K562 (cell line): Measurements from ENCODE around the gene NPEPPS. TPM values are rescaled to one million over a fixed set of nuclear protein-coding genes. Genes with fewer than 3 reads are reported as not detected.

ENCODE experiments used
- ATAC-seq: fragments of 200-7000 bp; cut with Tn5 transposase; 3 replicates; pipeline ENCODE4 v1.9.1; 2020; ENCODE audit warnings: moderate library complexity
- BruUV-seq: library from RNA; stranded (reverse); fragments of 400-500 nt; replicated peaks from 2 replicates; lab custom pipeline; 2021; lab: Mats Ljungman, UMichigan
- CTCF ChIA-PET: fragments of 300-600 bp; formaldehyde crosslinking; extraction: SDS; loops from one replicate; lab custom pipeline; 2021; ENCODE audit warnings: low intra/inter-chr PET ratio; lab: Yijun Ruan, JAX
- POLR2A ChIA-PET: fragments of 300-600, 350-650 bp; sonication (Branson Sonifier 250); formaldehyde crosslinking; extraction: SDS; loops from one replicate; lab custom pipeline; 2021; ENCODE audit warnings: antibody characterized with exemption, inconsistent platforms; lab: Yijun Ruan, JAX
- DNase-seq, 4 experiments: peaks; one replicate each; pipeline versions ENCODE4 v3.0.0 to v3.0.0-alpha.2; 2011 to 2018; ENCODE audit warnings: low spot score in 3 of 4, mixed read lengths in 3 of 4; ENCODE audit errors: extremely low read depth in 1 of 4
- FAIRE-seq: peaks from 2 replicates; lab custom pipeline; 2011; peaks lifted over from hg19 to GRCh38; lab: Jason Lieb, UNC
- H2AFZ ChIP-seq: 2 replicates; pipeline ENCODE4 v1.6.0; 2011; ENCODE audit warnings: low read depth, low read length, control low read depth, inconsistent platforms
- H3K27ac ChIP-seq: fragments of 200-600 bp; 3 replicates; pipeline ENCODE4 v1.8.0; 2011; ENCODE audit warnings: low read depth, mild to moderate bottlenecking, control low read depth, inconsistent platforms, low read length, moderate library complexity, mixed read lengths; ENCODE audit errors: extremely low read depth
- H3K27me3 ChIP-seq, 2 experiments: fragments of 300-600 bp in 1 of 2; 2 replicates in 1 of 2; 3 replicates in 1 of 2; pipeline versions ENCODE4 v1.6.0 to v1.8.0; 2011; ENCODE audit warnings: inconsistent platforms in 2 of 2, low read length in 2 of 2, mild to moderate bottlenecking in 1 of 2, mixed read lengths in 1 of 2, moderate library complexity in 1 of 2; ENCODE audit not compliant: control insufficient read depth in 2 of 2, insufficient read depth in 2 of 2
- H3K36me3 ChIP-seq: fragments of 300-600 bp; 3 replicates; pipeline ENCODE4 v1.8.0; 2011; ENCODE audit warnings: mild to moderate bottlenecking, low read length, inconsistent platforms; ENCODE audit not compliant: control insufficient read depth, insufficient read depth
- H3K4me1 ChIP-seq, 2 experiments: fragments of 200-600 bp in 1 of 2; replicated peaks in 1 of 2; 2 replicates in 1 of 2; 3 replicates in 1 of 2; pipeline versions ENCODE4 v1.5.1 to v1.8.0; 2011; ENCODE audit warnings: inconsistent platforms in 2 of 2, low read length in 2 of 2, mild to moderate bottlenecking in 1 of 2, mixed read lengths in 1 of 2, moderate library complexity in 1 of 2; ENCODE audit not compliant: control insufficient read depth in 2 of 2, insufficient read depth in 2 of 2
- H3K4me2 ChIP-seq: 2 replicates; pipeline ENCODE4 v1.6.1; 2011; ENCODE audit warnings: low read length, control low read depth, inconsistent platforms, mixed read lengths; ENCODE audit not compliant: insufficient read depth
- H3K4me3 ChIP-seq: fragments of 200-600 bp; sonication (generic), shearing (Covaris generic); 2 replicates; pipeline ENCODE4 v1.5.1; 2016; ENCODE audit warnings: control low read depth, inconsistent platforms
- H3K79me2 ChIP-seq: fragments of 200-600 bp; 3 replicates; pipeline ENCODE4 v1.8.0; 2011; ENCODE audit warnings: low read length, inconsistent platforms; ENCODE audit not compliant: control insufficient read depth, insufficient read depth
- H3K9ac ChIP-seq, 2 experiments: 2 replicates each; pipeline versions ENCODE4 v1.6.0 to v1.6.1; 2011; ENCODE audit warnings: low read depth in 2 of 2, low read length in 2 of 2, control low read depth in 1 of 2, inconsistent platforms in 1 of 2, mild to moderate bottlenecking in 1 of 2, mixed read lengths in 1 of 2; ENCODE audit not compliant: insufficient read depth in 1 of 2
- H3K9me1 ChIP-seq: one replicate; pipeline ENCODE4 v1.6.0; 2011; ENCODE audit warnings: inconsistent platforms, mild to moderate bottlenecking, low read length, moderate library complexity; ENCODE audit not compliant: control insufficient read depth, insufficient read depth
- H3K9me3 ChIP-seq: replicated peaks from 2 replicates; pipeline ENCODE4 v1.5.1; 2011; ENCODE audit warnings: low read depth, low read length, inconsistent platforms; ENCODE audit not compliant: control insufficient read depth, insufficient read depth
- H4K20me1 ChIP-seq: replicated peaks from 2 replicates; pipeline ENCODE4 v1.6.1; 2011; ENCODE audit warnings: low read length, inconsistent platforms, mixed read lengths; ENCODE audit not compliant: control insufficient read depth, insufficient read depth
- CEBPB ChIP-seq: fragments of 450-650 bp; IDR thresholded peaks from 2 replicates; pipeline ENCODE4 v1.6.1; 2016; ENCODE audit warnings: missing genetic modification characterization, missing compliant biosample characterization
- CTBP1 ChIP-seq: fragments of 450-650 bp; IDR thresholded peaks from 2 replicates; pipeline ENCODE4 v1.6.1; 2016; ENCODE audit warnings: borderline replicate concordance
- EP400 ChIP-seq: fragments of 450-650 bp; IDR thresholded peaks from 2 replicates; pipeline ENCODE4 v1.6.1; 2017; ENCODE audit warnings: antibody characterized with exemption, mild to moderate bottlenecking, moderate library complexity
- GTF3C2 ChIP-seq: IDR thresholded peaks from 3 replicates; pipeline ENCODE4 v1.6.1; 2011; ENCODE audit warnings: borderline replicate concordance, mild to moderate bottlenecking, moderate library complexity; ENCODE audit not compliant: insufficient read length; ENCODE audit errors: extremely low read depth
- JUNB ChIP-seq: fragments of 450-650 bp; formaldehyde crosslinking; conservative IDR thresholded peaks from 2 replicates; pipeline ENCODE4 v1.4.0; 2020; ENCODE audit warnings: mild to moderate bottlenecking
- MAFG ChIP-seq: fragments of 450-650 bp; conservative IDR thresholded peaks from 2 replicates; pipeline ENCODE4 v1.6.1; 2016; ENCODE audit warnings: missing genetic modification characterization, missing compliant biosample characterization
- MCM7 ChIP-seq, 2 experiments: fragments of 450-650 bp; IDR thresholded peaks; 2 replicates each; pipeline ENCODE4 v1.6.1; 2016 to 2018
- MITF ChIP-seq: IDR thresholded peaks from 2 replicates; pipeline ENCODE4 v1.6.1; 2014; ENCODE audit warnings: antibody characterized with exemption
- MTA3 ChIP-seq: fragments of 450-650 bp; formaldehyde crosslinking; IDR thresholded peaks from 2 replicates; pipeline ENCODE4 v1.6.1; 2017; ENCODE audit warnings: mild to moderate bottlenecking, borderline replicate concordance
- MXD1 ChIP-seq: fragments of 250-450 bp; sonication (Bioruptor Pico); IDR thresholded peaks from 2 replicates; pipeline ENCODE4 v1.8.0; 2021; ENCODE audit warnings: borderline replicate concordance, mild to moderate bottlenecking, moderate library complexity; ENCODE audit not compliant: poor library complexity, severe bottlenecking
- NFIC ChIP-seq: fragments of 450-650 bp; IDR thresholded peaks from 2 replicates; pipeline ENCODE4 v1.6.1; 2017; ENCODE audit warnings: mild to moderate bottlenecking, inconsistent platforms
- RBM14 ChIP-seq: fragments of 200-400 bp; formaldehyde crosslinking; IDR thresholded peaks from 2 replicates; pipeline ENCODE4 v1.6.1; 2018; ENCODE audit warnings: low read depth, mild to moderate bottlenecking, low read length, moderate library complexity, borderline replicate concordance; ENCODE audit not compliant: insufficient read depth
- ZNF764 ChIP-seq: fragments of 250-450 bp; sonication (Bioruptor Pico); IDR thresholded peaks from 2 replicates; pipeline ENCODE4 v1.4.0; 2020; ENCODE audit warnings: low read depth, mild to moderate bottlenecking, moderate library complexity
- WGBS: fragments of 100-300 bp; shearing (Covaris generic); methylation state at CpG from one replicate; pipeline ENCODE4 v1.1.6; 2016; ENCODE audit warnings: low coverage, mixed read lengths; ENCODE audit not compliant: insufficient coverage; ENCODE audit errors: missing lambda C conversion rate; 5-methylcytosine and 5-hydroxymethylcytosine counted together
- in situ Hi-C: fragments of 300-500 bp; cut with MboI; formaldehyde crosslinking; loops from 4 replicates; pipeline ENCODE4 v1.15.0; 2018; ENCODE audit warnings: inconsistent platforms, mixed read lengths
- intact Hi-C: fragments of 100-400 bp; cut with micrococcal nuclease; formaldehyde crosslinking; loops from 2 replicates; pipeline ENCODE4 v1.14.2; 2022
- polyA plus RNA-seq, 8 experiments: library from polyadenylated mRNA; depleted of rRNA in 4 of 8; stranded (reverse) in 5 of 8; unstranded in 3 of 8; fragments of >200 nt; fragmentation: Nextera tagmentation in 2 of 8; fragmentation: Illumina TruSeq in 1 of 8; extraction: Ambion mirVana in 2 of 8; extraction: Trizol in 1 of 8; gene quantifications; 2 replicates each; pipeline versions ENCODE4 v1.2.1 to v1.2.3, GENCODE V29; 2011 to 2014; ENCODE audit warnings: inconsistent platforms in 1 of 8, missing spikeins in 1 of 8
- total RNA-seq, 7 experiments: library from RNA; depleted of rRNA in 6 of 7; stranded (reverse); fragments of >200 nt in 6 of 7; fragmentation: Illumina TruSeq in 2 of 7; extraction: Trizol in 2 of 7; gene quantifications; 2 replicates each; pipeline versions ENCODE4 v1.2.1 to v1.2.3, GENCODE V29; 2011 to 2021; ENCODE audit warnings: low replicate concordance in 1 of 7

NPEPPS gene
- total and polyA plus RNA-seq, 9 of the 15 experiments (the other 6 are each of a cell fraction or from before 2014, with no cell fraction given): 21.4 to 108 (median 46.0) TPM

- no peak for TF ChIP-seq ZNF764 (CRISPR knock-in tag)
- no peak for TF ChIP-seq MTA3
- TF ChIP-seq JUNB (CRISPR knock-in tag): no peak
- no peak for TF ChIP-seq RBM14
- no peak for TF ChIP-seq EP400
- no peak for TF ChIP-seq MCM7 (IDR thresholded peaks at IDR 0.05)
- no peak for TF ChIP-seq MAFG (tag)
- no peak for TF ChIP-seq CTBP1
- TF ChIP-seq NFIC: no peak
- TF ChIP-seq, all 486 proteins: peak for 0
These were observed 97.2 kb downstream of the NPEPPS start (continued) for GRCh38 chr17:47628014-47628566.

- no peak for FAIRE-seq
- Histone ChIP-seq H3K9me1 (no peaks in the 10 kb centered on the region), H3K4me3 (no peak overlapping the region), H3K4me2 (no peak overlapping the region), H3K9ac (no peak overlapping the region), H3K36me3 (0 out of 3 replicates have a peak, but pooled peaks cover 2% of the 10 kb centered on the region), H3K4me1 (peaks cover 0 to 7% of the 10 kb centered on the region in 2 experiments; a peak in 3 of 5 replicates), H2AFZ (no peak overlapping the region), H3K27me3 (no peaks in the 10 kb centered on the region), H3K27ac (no peak overlapping the region), H4K20me1 (no peaks in the 10 kb centered on the region), H3K79me2 (no peaks in the 10 kb centered on the region), H3K9me3 (no peaks in the 10 kb centered on the region)
- no TSS peak for BruUV-seq
- CTCF ChIA-PET: no interaction called here
- DNase-seq: no peak
- intact Hi-C loops: no loop called here
- 58% methylated on average over 5 of the region's 5 CpGs for WGBS
- in situ Hi-C loops: no loop called here
- POLR2A ChIA-PET: interaction anchor here (0.6 to 2.4 kb wide), 3 partner anchors 8 to 18 kb away, joined by 3 to 9 read pairs (median 3); no protein-coding TSS in a partner anchor
- no peak for ATAC-seq
- TF ChIP-seq GTF3C2: no peak
- no peak for TF ChIP-seq MXD1
- no peak for TF ChIP-seq CEBPB (tag)
- TF ChIP-seq MITF: no peak
These were observed 98.9 kb downstream of the NPEPPS start for GRCh38 chr17:47629826-47630225.
